H9 (cell line): ENCODE results near the gene PRKRA. TPM values are rescaled to one million over a fixed set of nuclear protein-coding genes. Genes with fewer than 3 reads are reported as not detected.

Source experiments
- DNase-seq: peaks from one replicate; pipeline ENCODE4 v3.0.0-alpha.2; 2017
- H2AFZ ChIP-seq: one replicate; pipeline ENCODE4 v1.6.1; 2013; ENCODE audit warnings: mild to moderate bottlenecking, low read length, control low read depth, moderate library complexity
- H2AK5ac ChIP-seq: 2 replicates; pipeline ENCODE4 v1.6.1; 2013; ENCODE audit warnings: low read length, control low read depth, mixed read lengths; ENCODE audit not compliant: insufficient read length
- H2BK120ac ChIP-seq: one replicate; pipeline ENCODE4 v1.6.1; 2013; ENCODE audit warnings: low read depth, mild to moderate bottlenecking, low read length, control low read depth, inconsistent platforms; ENCODE audit not compliant: poor library complexity, severe bottlenecking
- H2BK12ac ChIP-seq: 2 replicates; pipeline ENCODE4 v1.6.1; 2013; ENCODE audit warnings: low read length, control low read depth, mixed read lengths, low read depth; ENCODE audit not compliant: insufficient read length
- H2BK15ac ChIP-seq: 2 replicates; pipeline ENCODE4 v1.6.1; 2013; ENCODE audit warnings: low read depth, low read length, control low read depth
- H2BK20ac ChIP-seq: one replicate; pipeline ENCODE4 v1.6.1; 2013; ENCODE audit warnings: low read depth, mild to moderate bottlenecking, low read length, control low read depth, inconsistent platforms; ENCODE audit not compliant: poor library complexity, severe bottlenecking
- H2BK5ac ChIP-seq: 2 replicates; pipeline ENCODE4 v1.6.1; 2013; ENCODE audit warnings: low read length, control low read depth, mixed read lengths; ENCODE audit not compliant: insufficient read length
- H3K14ac ChIP-seq: 2 replicates; pipeline ENCODE4 v1.6.1; 2013; ENCODE audit warnings: low read length, control low read depth; ENCODE audit not compliant: insufficient read depth
- H3K18ac ChIP-seq: 2 replicates; pipeline ENCODE4 v1.6.1; 2013; ENCODE audit warnings: low read depth, mild to moderate bottlenecking, mixed read lengths, low read length, control low read depth; ENCODE audit not compliant: insufficient read length
- H3K23ac ChIP-seq: 2 replicates; pipeline ENCODE4 v1.6.1; 2013; ENCODE audit warnings: low read length, control low read depth, mixed read lengths, low read depth; ENCODE audit not compliant: insufficient read length
- H3K23me2 ChIP-seq: 2 replicates; pipeline ENCODE4 v1.6.1; 2013; ENCODE audit warnings: low read depth, mild to moderate bottlenecking, mixed read lengths, low read length, control low read depth; ENCODE audit not compliant: insufficient read length, poor library complexity, severe bottlenecking
- H3K27ac ChIP-seq: 2 replicates; pipeline ENCODE4 v1.5.1; 2013; ENCODE audit warnings: low read length, control low read depth, mixed read lengths, low read depth; ENCODE audit not compliant: insufficient read length
- H3K27me3 ChIP-seq: 2 replicates; pipeline ENCODE4 v1.6.1; 2013; ENCODE audit warnings: low read length, control low read depth, inconsistent platforms; ENCODE audit not compliant: insufficient read depth
- H3K4ac ChIP-seq: 2 replicates; pipeline ENCODE4 v1.6.1; 2013; ENCODE audit warnings: low read depth, mild to moderate bottlenecking, control low read depth, inconsistent platforms, low read length, moderate library complexity
- H3K4me1 ChIP-seq: 2 replicates; pipeline ENCODE4 v1.6.1; 2013; ENCODE audit warnings: low read length, control low read depth, inconsistent platforms; ENCODE audit not compliant: insufficient read depth
- H3K4me2 ChIP-seq: 2 replicates; pipeline ENCODE4 v1.6.1; 2013; ENCODE audit warnings: low read length, control low read depth, mixed read lengths; ENCODE audit not compliant: insufficient read length, insufficient read depth
- H3K56ac ChIP-seq: 2 replicates; pipeline ENCODE4 v1.6.1; 2013; ENCODE audit warnings: low read depth, mild to moderate bottlenecking, mixed read lengths, low read length, control low read depth; ENCODE audit not compliant: insufficient read length
- H3K79me1 ChIP-seq: 2 replicates; pipeline ENCODE4 v1.6.1; 2013; ENCODE audit warnings: low read depth, mild to moderate bottlenecking, moderate library complexity, low read length, control low read depth, inconsistent platforms; ENCODE audit not compliant: insufficient read depth, poor library complexity, severe bottlenecking
- H3K79me2 ChIP-seq: 2 replicates; pipeline ENCODE4 v1.6.1; 2013; ENCODE audit warnings: low read length, control low read depth, inconsistent platforms; ENCODE audit not compliant: insufficient read depth
- H3K9ac ChIP-seq: 2 replicates; pipeline ENCODE4 v1.6.1; 2013; ENCODE audit warnings: low read length, control low read depth, mixed read lengths; ENCODE audit not compliant: insufficient read length; ENCODE audit errors: extremely low read depth
- H3K9me3 ChIP-seq: one replicate; pipeline ENCODE4 v1.6.1; 2013; ENCODE audit warnings: low read depth, low read length, inconsistent platforms; ENCODE audit not compliant: control insufficient read depth
- H3T11ph ChIP-seq: one replicate; pipeline ENCODE4 v1.6.1; 2013; ENCODE audit warnings: mild to moderate bottlenecking, low read length, control low read depth, inconsistent platforms
- H4K20me1 ChIP-seq: one replicate; pipeline ENCODE4 v1.6.1; 2013; ENCODE audit not compliant: control insufficient read depth, insufficient read length, insufficient read depth
- H4K5ac ChIP-seq: 2 replicates; pipeline ENCODE4 v1.6.1; 2013; ENCODE audit warnings: low read depth, mild to moderate bottlenecking, mixed read lengths, low read length, control low read depth; ENCODE audit not compliant: insufficient read length
- H4K8ac ChIP-seq: replicated peaks from 2 replicates; pipeline ENCODE4 v1.6.1; 2013; ENCODE audit warnings: low read length, control low read depth, mixed read lengths, low read depth; ENCODE audit not compliant: insufficient read length
- H4K91ac ChIP-seq: 2 replicates; pipeline ENCODE4 v1.6.1; 2013; ENCODE audit warnings: low read depth, mild to moderate bottlenecking, moderate library complexity, mixed read lengths, low read length, control low read depth; ENCODE audit not compliant: insufficient read length
- H3K27ac Mint-ChIP-seq, 3 experiments: 2 replicates in 2 of 3; 3 replicates in 1 of 3; pipeline ENCODE4 v1.8.0; 2020 to 2021; ENCODE audit warnings: mixed read lengths in 3 of 3, mild to moderate bottlenecking in 1 of 3, moderate library complexity in 1 of 3
- H3K27me3 Mint-ChIP-seq: 2 replicates; pipeline ENCODE4 v1.8.0; 2021; ENCODE audit warnings: low read depth, mild to moderate bottlenecking, moderate library complexity, mixed read lengths
- H3K36me3 Mint-ChIP-seq, 3 experiments: 2 replicates in 2 of 3; 3 replicates in 1 of 3; pipeline ENCODE4 v1.8.0; 2020 to 2021; ENCODE audit warnings: low read depth in 3 of 3, mixed read lengths in 3 of 3; ENCODE audit not compliant: insufficient read depth in 1 of 3
- H3K4me1 Mint-ChIP-seq, 2 experiments: 2 replicates each; pipeline ENCODE4 v1.8.0; 2020; ENCODE audit warnings: mixed read lengths in 2 of 2
- H3K4me3 Mint-ChIP-seq, 2 experiments: 2 replicates in 1 of 2; 3 replicates in 1 of 2; pipeline ENCODE4 v1.8.0; 2020 to 2021; ENCODE audit warnings: mild to moderate bottlenecking in 2 of 2, mixed read lengths in 2 of 2, moderate library complexity in 1 of 2
- H3K9me3 Mint-ChIP-seq, 2 experiments: 2 replicates in 1 of 2; 3 replicates in 1 of 2; pipeline ENCODE4 v1.8.0; 2020; ENCODE audit warnings: mild to moderate bottlenecking in 2 of 2, mixed read lengths in 2 of 2, moderate library complexity in 1 of 2
- CTCF ChIP-seq: fragments of 200-600 bp; sonication (generic); conservative IDR thresholded peaks from 3 replicates; pipeline ENCODE4 v1.8.0; 2021; ENCODE audit warnings: antibody characterized with exemption, mild to moderate bottlenecking
- WGBS: extraction: QIAGEN DNeasy Blood & Tissue Kit; methylation state at CpG from one replicate; pipeline ENCODE4 v1.1.7; 2013; ENCODE audit warnings: missing lambda C conversion rate, low lambda C conversion rate, mixed read lengths; ENCODE audit not compliant: insufficient read length; ENCODE audit errors: extremely low coverage; 5-methylcytosine and 5-hydroxymethylcytosine counted together
- total RNA-seq: library from RNA; stranded (reverse); gene quantifications from 2 replicates; pipeline ENCODE4 v1.2.1, GENCODE V29; 2021

The PRKRA gene
- total RNA-seq, 1 experiment from 2014 or later = 61.5 TPM

DNA sequence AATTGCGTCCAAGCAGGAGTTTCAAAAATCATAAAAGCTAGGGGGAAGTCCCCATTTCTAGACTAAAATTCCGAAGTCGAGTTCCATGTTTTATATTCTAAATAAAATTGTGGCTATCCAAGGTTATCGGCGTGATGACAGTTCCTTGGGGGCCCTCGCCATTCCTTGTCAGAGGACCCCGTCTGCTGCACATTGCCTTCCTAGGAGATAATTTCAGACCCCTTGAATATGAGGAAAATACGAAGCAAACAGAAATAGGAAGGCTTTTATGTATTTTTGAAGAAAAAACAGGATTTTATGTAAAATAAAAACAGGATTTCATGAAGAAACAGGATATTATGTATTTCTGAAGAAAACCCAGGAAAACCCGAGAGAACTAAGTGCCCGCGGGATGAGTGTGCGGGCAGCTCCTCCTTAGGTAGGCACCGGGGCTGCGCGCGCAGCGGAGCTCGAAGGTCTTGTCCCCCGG, 28.8 kb upstream of the PRKRA start:
- no peak overlapping the region for H2BK12ac ChIP-seq
- H4K5ac ChIP-seq = no peak overlapping the region
- no peak for DNase-seq
- no peaks in the 10 kb centered on the region; the same call in 1 of the 2 replicates for H3K27me3 Mint-ChIP-seq
- H3K9ac ChIP-seq = peak overlapping the region; percentile 17
- H3K9me3 Mint-ChIP-seq = no peaks in the 10 kb centered on the region; a peak in 1 of 5 replicates
- H3K56ac ChIP-seq = no peak overlapping the region
- H4K20me1 ChIP-seq = no peaks in the 10 kb centered on the region
- no peak overlapping the region for H3K23ac ChIP-seq
- H3K79me1 ChIP-seq = peaks cover 3% of the 10 kb centered on the region
- no peak overlapping the region for H2AK5ac ChIP-seq
- no peak overlapping the region for H2BK20ac ChIP-seq
- no peak overlapping the region for H2BK5ac ChIP-seq
- H3K27ac ChIP-seq = no peak overlapping the region
- TF ChIP-seq CTCF = no peak
- no peaks in the 10 kb centered on the region for H3K36me3 Mint-ChIP-seq
- peaks cover 11% of the 10 kb centered on the region for H3K23me2 ChIP-seq
- no peak overlapping the region for H3T11ph ChIP-seq
- no peak overlapping the region for H3K27ac Mint-ChIP-seq
- no peaks in the 10 kb centered on the region for H3K9me3 ChIP-seq
- H3K14ac ChIP-seq = no peak overlapping the region
- H2BK120ac ChIP-seq = no peak overlapping the region
- peak overlapping the region; percentile 91 to 97 for H3K4me3 Mint-ChIP-seq
- H3K27me3 ChIP-seq = no peaks in the 10 kb centered on the region
- no peak overlapping the region for H3K4ac ChIP-seq
- H3K18ac ChIP-seq = no peak overlapping the region
- no peak overlapping the region for H4K8ac ChIP-seq
- no peak overlapping the region for H4K91ac ChIP-seq
- no peak overlapping the region for H2BK15ac ChIP-seq
- peaks cover 3% of the 10 kb centered on the region; the same call in 1 of the 2 replicates for H3K79me2 ChIP-seq
- no peak overlapping the region for H2AFZ ChIP-seq
- peaks cover 3% of the 10 kb centered on the region; the same call in 1 of the 2 replicates for H3K4me1 ChIP-seq
- no CpG with 5 or more reads among the region's 19 CpGs for WGBS
- peaks cover 20 to 27% of the 10 kb centered on the region in 2 experiments for H3K4me1 Mint-ChIP-seq
- peak overlapping the region; percentile 37 for H3K4me2 ChIP-seq
